CD4-positive, alpha-beta T cell (primary cell): ENCODE results near the gene GLO1. TPM values are rescaled to one million over a fixed set of nuclear protein-coding genes. Genes with fewer than 3 reads are reported as not detected.

Source experiments
- ATAC-seq: fragments of 200-7000 bp; cut with Tn5 transposase; one replicate; pipeline ENCODE4 v1.10.0; 2022; ENCODE audit warnings: mild to moderate bottlenecking; ENCODE audit not compliant: poor library complexity
- CTCF ChIA-PET: fragments of 350-600 bp; sonication (Branson Sonifier 250); formaldehyde crosslinking; loops from one replicate; lab custom pipeline; 2021; ENCODE audit warnings: antibody characterized with exemption, inconsistent platforms; lab: Charles Lee
- POLR2A ChIA-PET: fragments of 350-600 bp; sonication (Branson Sonifier 250); formaldehyde crosslinking; loops from one replicate; lab custom pipeline; 2021; ENCODE audit warnings: antibody characterized with exemption, inconsistent platforms; lab: Charles Lee
- DNase-seq, 14 experiments: peaks; one replicate each; pipeline ENCODE4 v3.0.0-alpha.2; 2013 to 2020; ENCODE audit warnings: mixed read lengths in 2 of 14
- H3K27ac ChIP-seq, 2 donors: one replicate each; pipeline versions ENCODE4 v1.5.1 to v1.7.0; 2013; ENCODE audit warnings: low read length in 2 of 2, low read depth in 1 of 2, mild to moderate bottlenecking in 1 of 2
- H3K27me3 ChIP-seq, 2 experiments: 1 replicate in 1 of 2; 2 replicates in 1 of 2; pipeline versions ENCODE4 v1.6.1 to v1.7.0; 2013; ENCODE audit warnings: low read length in 2 of 2, control low read depth in 1 of 2, mild to moderate bottlenecking in 1 of 2, moderate library complexity in 1 of 2; ENCODE audit not compliant: insufficient read depth in 2 of 2, control insufficient read depth in 1 of 2
- H3K36me3 ChIP-seq: one replicate; pipeline ENCODE4 v1.6.1; 2013; ENCODE audit warnings: low read length, control low read depth; ENCODE audit not compliant: insufficient read depth
- H3K4me1 ChIP-seq: one replicate; pipeline ENCODE4 v1.6.1; 2013; ENCODE audit warnings: low read length, control low read depth; ENCODE audit not compliant: insufficient read depth
- H3K4me3 ChIP-seq: one replicate; pipeline ENCODE4 v1.5.1; 2013; ENCODE audit warnings: mild to moderate bottlenecking, low read length, moderate library complexity
- H3K9me3 ChIP-seq, 2 experiments: 1 replicate in 1 of 2; 2 replicates in 1 of 2; pipeline versions ENCODE4 v1.6.1 to v1.7.0; 2013; ENCODE audit warnings: low read length in 2 of 2, mild to moderate bottlenecking in 2 of 2, control low read depth in 1 of 2, moderate library complexity in 1 of 2; ENCODE audit not compliant: control insufficient read depth in 1 of 2, insufficient read depth in 1 of 2
- H3K27ac Mint-ChIP-seq: one replicate; pipeline ENCODE4 v1.8.0; 2020; ENCODE audit warnings: mixed read lengths
- H3K27me3 Mint-ChIP-seq: one replicate; pipeline ENCODE4 v1.8.0; 2021; ENCODE audit warnings: mixed read lengths
- H3K36me3 Mint-ChIP-seq: one replicate; pipeline ENCODE4 v1.8.0; 2021; ENCODE audit warnings: low read depth, mixed read lengths
- H3K4me1 Mint-ChIP-seq: one replicate; pipeline ENCODE4 v1.8.0; 2021; ENCODE audit warnings: low read depth, mixed read lengths
- H3K4me3 Mint-ChIP-seq: one replicate; pipeline ENCODE4 v1.8.0; 2020; ENCODE audit warnings: mild to moderate bottlenecking, mixed read lengths
- H3K9me3 Mint-ChIP-seq: one replicate; pipeline ENCODE4 v1.8.0; 2020; ENCODE audit warnings: mixed read lengths
- intact Hi-C, 2 experiments: fragments of 100-400 bp; cut with DNase I in 1 of 2; cut with micrococcal nuclease in 1 of 2; formaldehyde crosslinking; loops; one replicate each; pipeline versions ENCODE4 v1.15.1 to v1.9.0; 2023 to 2025; cut with DNase I, micrococcal nuclease
- total RNA-seq, 174 experiments: library from RNA in 2 of 174; stranded (reverse) in 2 of 174; gene quantifications; one replicate each; pipeline ENCODE4 v1.2.3 and lab custom pipeline; 2021 to 2026
- TF ChIP-seq, protein P1 (sequence below): fragments of 200-600 bp; IDR thresholded peaks from one replicate; pipeline ENCODE4 v1.8.0; 2022; ENCODE audit warnings: antibody characterized with exemption, mild to moderate bottlenecking

The GLO1 gene
- total RNA-seq, 2 experiments from 2014 or later: 24.1 to 26.2 TPM

- no peaks in the 10 kb centered on the region for H3K9me3 ChIP-seq
- Mint-ChIP-seq H3K4me3 (no peak overlapping the region), H3K36me3 (peaks cover 51% of the 10 kb centered on the region), H3K27ac (no peak overlapping the region), H3K4me1 (peaks cover 9% of the 10 kb centered on the region), H3K27me3 (no peaks in the 10 kb centered on the region), H3K9me3 (no peaks in the 10 kb centered on the region)
- peaks cover 18% of the 10 kb centered on the region for H3K36me3 ChIP-seq
- intact Hi-C loops: no loop called here
- CTCF ChIA-PET: no interaction called here
- no peak for ATAC-seq
- H3K27me3 ChIP-seq: no peaks in the 10 kb centered on the region
- no peaks in the 10 kb centered on the region for H3K4me1 ChIP-seq
- TF ChIP-seq, protein P1, sequence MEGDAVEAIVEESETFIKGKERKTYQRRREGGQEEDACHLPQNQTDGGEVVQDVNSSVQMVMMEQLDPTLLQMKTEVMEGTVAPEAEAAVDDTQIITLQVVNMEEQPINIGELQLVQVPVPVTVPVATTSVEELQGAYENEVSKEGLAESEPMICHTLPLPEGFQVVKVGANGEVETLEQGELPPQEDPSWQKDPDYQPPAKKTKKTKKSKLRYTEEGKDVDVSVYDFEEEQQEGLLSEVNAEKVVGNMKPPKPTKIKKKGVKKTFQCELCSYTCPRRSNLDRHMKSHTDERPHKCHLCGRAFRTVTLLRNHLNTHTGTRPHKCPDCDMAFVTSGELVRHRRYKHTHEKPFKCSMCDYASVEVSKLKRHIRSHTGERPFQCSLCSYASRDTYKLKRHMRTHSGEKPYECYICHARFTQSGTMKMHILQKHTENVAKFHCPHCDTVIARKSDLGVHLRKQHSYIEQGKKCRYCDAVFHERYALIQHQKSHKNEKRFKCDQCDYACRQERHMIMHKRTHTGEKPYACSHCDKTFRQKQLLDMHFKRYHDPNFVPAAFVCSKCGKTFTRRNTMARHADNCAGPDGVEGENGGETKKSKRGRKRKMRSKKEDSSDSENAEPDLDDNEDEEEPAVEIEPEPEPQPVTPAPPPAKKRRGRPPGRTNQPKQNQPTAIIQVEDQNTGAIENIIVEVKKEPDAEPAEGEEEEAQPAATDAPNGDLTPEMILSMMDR: no peak
- H3K4me3 ChIP-seq: no peak overlapping the region
- H3K27ac ChIP-seq: no peak overlapping the region
- POLR2A ChIA-PET: no interaction called here
- no peak for DNase-seq
Observed at GRCh38 chr6:38684237-38684636, 18.7 kb downstream of the GLO1 start.

DNA sequence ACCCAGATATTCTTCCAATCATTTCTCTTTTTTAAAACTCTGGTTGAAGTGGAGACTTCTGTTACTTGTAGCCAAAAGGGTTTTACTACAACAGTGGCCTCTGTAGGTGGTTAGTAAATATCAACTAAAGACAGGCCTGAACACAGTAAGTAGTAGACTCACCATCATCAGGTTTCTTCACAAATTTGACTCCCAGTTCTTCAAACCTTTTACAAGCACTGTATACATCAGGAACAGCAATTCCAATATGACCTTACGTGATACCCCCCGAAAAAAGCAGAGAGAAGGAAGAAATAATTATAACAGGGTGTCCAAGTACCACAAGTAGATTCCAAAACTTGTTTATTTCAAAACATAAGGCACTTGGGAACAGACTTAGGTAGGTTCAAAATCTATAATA lies 21.1 kb downstream of the GLO1 start:
- ChIA-PET POLR2A (no interaction called here), CTCF (no interaction called here)
- ATAC-seq (no peak), DNase-seq (no peak)
- H3K4me1 ChIP-seq: no peaks in the 10 kb centered on the region
- H3K9me3 ChIP-seq: no peaks in the 10 kb centered on the region
- peaks cover 67% of the 10 kb centered on the region for H3K36me3 Mint-ChIP-seq
- intact Hi-C loops: no loop called here
- H3K9me3 Mint-ChIP-seq: no peaks in the 10 kb centered on the region
- H3K27me3 Mint-ChIP-seq: no peaks in the 10 kb centered on the region
- H3K27ac ChIP-seq: no peak overlapping the region
- peaks cover 23% of the 10 kb centered on the region for H3K36me3 ChIP-seq
- TF ChIP-seq, protein P1: no peak
- H3K4me3 ChIP-seq: no peak overlapping the region
- H3K27me3 ChIP-seq: no peaks in the 10 kb centered on the region
- H3K27ac Mint-ChIP-seq: no peak overlapping the region
- no peak overlapping the region for H3K4me3 Mint-ChIP-seq
- H3K4me1 Mint-ChIP-seq: no peaks in the 10 kb centered on the region

- Histone ChIP-seq H3K4me3 (no peak overlapping the region), H3K4me1 (no peaks in the 10 kb centered on the region), H3K9me3 (no peaks in the 10 kb centered on the region), H3K27me3 (no peaks in the 10 kb centered on the region), H3K36me3 (peaks cover 26% of the 10 kb centered on the region), H3K27ac (no peak overlapping the region)
- H3K4me3 Mint-ChIP-seq: no peak overlapping the region
- no peaks in the 10 kb centered on the region for H3K9me3 Mint-ChIP-seq
- H3K27me3 Mint-ChIP-seq: no peaks in the 10 kb centered on the region
- CTCF ChIA-PET: no interaction called here
- ATAC-seq (no peak), DNase-seq (no peak)
- intact Hi-C loops: no loop called here
- H3K4me1 Mint-ChIP-seq: peaks cover 4% of the 10 kb centered on the region
- TF ChIP-seq, protein P1: no peak
- POLR2A ChIA-PET: no interaction called here
- H3K36me3 Mint-ChIP-seq: peaks cover 84% of the 10 kb centered on the region
- no peak overlapping the region for H3K27ac Mint-ChIP-seq
Observed at GRCh38 chr6:38679668-38680067, 23.3 kb downstream of the GLO1 start.
